NCI-H2171 (cell line): Measurements from ENCODE around the gene ASTN2.

Source experiments
- DNase-seq: peaks from one replicate; lab custom pipeline; 2025; lab: John Stamatoyannopoulos, UW

The ASTN2 gene

GRCh38 chr9:116800074-116800473, 614.8 kb downstream of the ASTN2 start:
- no peak for DNase-seq

GRCh38 chr9:116798521-116798920, 616.3 kb downstream of the ASTN2 start:
- DNase-seq, result no peak

- no peak for DNase-seq
Observed at GRCh38 chr9:116797276-116797675, 617.6 kb downstream of the ASTN2 start.

GRCh38 chr9:116796669-116797068, 618.2 kb downstream of the ASTN2 start:
- DNase-seq, result no peak

GRCh38 chr9:116795821-116796220, 619.0 kb downstream of the ASTN2 start:
- no peak for DNase-seq

- no peak for DNase-seq
Observed at GRCh38 chr9:116792271-116792670, 622.6 kb downstream of the ASTN2 start.

GRCh38 chr9:116791326-116791725, 623.5 kb downstream of the ASTN2 start:
- DNase-seq, result no peak

GRCh38 chr9:116789081-116789480, 625.8 kb downstream of the ASTN2 start:
- DNase-seq, result no peak

- DNase-seq, result no peak
Observed at GRCh38 chr9:116786737-116787136, 628.1 kb downstream of the ASTN2 start.

- DNase-seq, result no peak
Observed at GRCh38 chr9:116777116-116777515, 637.7 kb downstream of the ASTN2 start.

GRCh38 chr9:116774421-116775180, 640.3 kb downstream of the ASTN2 start:
- no peak for DNase-seq

- DNase-seq, result peak; percentile 79
Observed at GRCh38 chr9:116767219-116767618, 647.6 kb downstream of the ASTN2 start.

GRCh38 chr9:116765011-116765410, 649.8 kb downstream of the ASTN2 start:
- DNase-seq, result no peak

GRCh38 chr9:116763770-116764169, 651.1 kb downstream of the ASTN2 start:
- DNase-seq, result no peak

- no peak for DNase-seq
Observed at GRCh38 chr9:116760636-116761035, 654.2 kb downstream of the ASTN2 start.

GRCh38 chr9:116757030-116757429, 657.8 kb downstream of the ASTN2 start:
- DNase-seq, result peak; percentile 26

- no peak for DNase-seq
Observed at GRCh38 chr9:116753389-116753788, 661.5 kb downstream of the ASTN2 start.

- DNase-seq, result no peak
Observed at GRCh38 chr9:116750510-116750909, 664.3 kb downstream of the ASTN2 start.

GRCh38 chr9:116749772-116750171, 665.1 kb downstream of the ASTN2 start:
- DNase-seq, result no peak

GRCh38 chr9:116749176-116749575, 665.7 kb downstream of the ASTN2 start:
- DNase-seq, result no peak

- DNase-seq, result no peak
Observed at GRCh38 chr9:116741742-116742141, 673.1 kb downstream of the ASTN2 start.

GRCh38 chr9:116741086-116741740, 673.6 kb downstream of the ASTN2 start:
- no peak for DNase-seq

GRCh38 chr9:116737152-116737546, 677.7 kb downstream of the ASTN2 start:
- peak; percentile 86 for DNase-seq
